MM.1S (cell line): ENCODE data around the gene OSTN.

ENCODE experiments used
- DNase-seq: peaks from one replicate; pipeline ENCODE4 v3.0.0-alpha.2; 2015
- H2AFZ ChIP-seq: fragments of 300-600 bp; sonication (generic); 2 replicates; pipeline ENCODE4 v1.6.0; 2016; ENCODE audit warnings: antibody characterized with exemption, low read length
- H3F3A ChIP-seq: fragments of 300-600 bp; sonication (generic); 2 replicates; pipeline ENCODE4 v1.6.1; 2016; ENCODE audit warnings: mild to moderate bottlenecking, antibody characterized with exemption, low read length, moderate library complexity, mixed read lengths; ENCODE audit not compliant: insufficient read depth
- H3K27ac ChIP-seq: fragments of 300-600 bp; sonication (generic); 2 replicates; pipeline ENCODE4 v1.5.1; 2016; ENCODE audit warnings: mild to moderate bottlenecking, low read length
- H3K27me3 ChIP-seq: fragments of 300-600 bp; sonication (generic); replicated peaks from 2 replicates; pipeline ENCODE4 v1.6.0; 2016; ENCODE audit warnings: low read length; ENCODE audit not compliant: insufficient read depth
- H3K36me3 ChIP-seq: fragments of 300-600 bp; sonication (generic); replicated peaks from 2 replicates; pipeline ENCODE4 v1.6.1; 2016; ENCODE audit warnings: mild to moderate bottlenecking, low read length, mixed read lengths; ENCODE audit not compliant: insufficient read depth
- H3K4me1 ChIP-seq: fragments of 300-600 bp; sonication (generic); 2 replicates; pipeline ENCODE4 v1.6.1; 2016; ENCODE audit warnings: low read length, mixed read lengths
- H3K4me2 ChIP-seq: fragments of 300-600 bp; sonication (generic); 2 replicates; pipeline ENCODE4 v1.6.0; 2016; ENCODE audit warnings: low read depth, low read length
- H3K4me3 ChIP-seq: fragments of 300-600 bp; sonication (generic); 2 replicates; pipeline ENCODE4 v1.5.1; 2016; ENCODE audit warnings: low read length, mixed read lengths
- H3K79me2 ChIP-seq: fragments of 300-600 bp; sonication (generic); 2 replicates; pipeline ENCODE4 v1.6.1; 2016; ENCODE audit warnings: mixed run types, low read length, mixed read lengths
- H3K9ac ChIP-seq: fragments of 300-600 bp; sonication (generic); 2 replicates; pipeline ENCODE4 v1.6.1; 2016; ENCODE audit warnings: low read length, mixed read lengths
- H3K9me2 ChIP-seq: fragments of 300-600 bp; sonication (generic); replicated peaks from 2 replicates; pipeline ENCODE4 v1.6.1; 2016; ENCODE audit warnings: mild to moderate bottlenecking, low read length, mixed read lengths; ENCODE audit not compliant: insufficient read depth
- H3K9me3 ChIP-seq: fragments of 300-600 bp; sonication (generic); replicated peaks from 2 replicates; pipeline ENCODE4 v1.6.1; 2016; ENCODE audit warnings: mild to moderate bottlenecking, low read length, mixed read lengths; ENCODE audit not compliant: insufficient read depth
- H4K20me1 ChIP-seq: fragments of 300-600 bp; sonication (generic); 2 replicates; pipeline ENCODE4 v1.6.1; 2016; ENCODE audit warnings: mild to moderate bottlenecking, low read length, moderate library complexity, mixed read lengths; ENCODE audit not compliant: insufficient read depth
- CTCF ChIP-seq: fragments of 300-600 bp; sonication (generic); IDR thresholded peaks from 2 replicates; pipeline ENCODE4 v1.5.1; 2016; ENCODE audit warnings: antibody characterized with exemption, low read length, mixed read lengths
- EZH2 ChIP-seq: fragments of 300-600 bp; sonication (generic); optimal IDR thresholded peaks from 2 replicates; pipeline ENCODE3; 2017; ENCODE audit warnings: low read depth, mild to moderate bottlenecking, antibody characterized with exemption, low read length, mixed read lengths
- EZH2phosphoT487 ChIP-seq: fragments of 300-600 bp; sonication (generic); IDR thresholded peaks from 2 replicates; pipeline ENCODE4 v1.6.1; 2018; ENCODE audit warnings: antibody characterized with exemption, low read length

OSTN gene

GRCh38 chr3:191197761-191198306 is 1.2 kb upstream of the OSTN start:
- Histone ChIP-seq H3K27me3 (no peaks in the 10 kb centered on the region), H3K4me2 (no peak overlapping the region), H3K4me1 (no peaks in the 10 kb centered on the region), H3K9me3 (no peaks in the 10 kb centered on the region), H3K27ac (no peak overlapping the region), H2AFZ (no peak overlapping the region), H3K9me2 (no peaks in the 10 kb centered on the region), H3K9ac (no peak overlapping the region), H3F3A (no peaks in the 10 kb centered on the region), H3K4me3 (no peak overlapping the region), H4K20me1 (no peaks in the 10 kb centered on the region), H3K36me3 (no peaks in the 10 kb centered on the region), H3K79me2 (no peaks in the 10 kb centered on the region)
- no peak for DNase-seq
- TF ChIP-seq EZH2 (no peak), CTCF (no peak), EZH2phosphoT487 (no peak)

- TF ChIP-seq EZH2 (no peak), CTCF (no peak), EZH2phosphoT487 (no peak)
- H3K27me3 ChIP-seq, result no peaks in the 10 kb centered on the region
- no peak overlapping the region for H3K4me2 ChIP-seq
- no peaks in the 10 kb centered on the region for H3K36me3 ChIP-seq
- H3K9me2 ChIP-seq, result no peaks in the 10 kb centered on the region
- no peaks in the 10 kb centered on the region for H3K9me3 ChIP-seq
- H3K4me3 ChIP-seq, result no peak overlapping the region
- no peaks in the 10 kb centered on the region for H3K79me2 ChIP-seq
- H2AFZ ChIP-seq, result no peak overlapping the region
- DNase-seq, result no peak
- no peak overlapping the region for H3K9ac ChIP-seq
- no peaks in the 10 kb centered on the region for H3F3A ChIP-seq
- H4K20me1 ChIP-seq, result no peaks in the 10 kb centered on the region
- no peaks in the 10 kb centered on the region for H3K4me1 ChIP-seq
- no peak overlapping the region for H3K27ac ChIP-seq
Measured at GRCh38 chr3:191198480-191198879, 561 bp upstream of the OSTN start.

GRCh38 chr3:191210032-191210431 is 11.0 kb downstream of the OSTN start:
- Histone ChIP-seq H3K27ac (no peak overlapping the region), H3K36me3 (no peaks in the 10 kb centered on the region), H3K9ac (no peak overlapping the region), H3K9me2 (no peaks in the 10 kb centered on the region), H3K79me2 (no peaks in the 10 kb centered on the region), H2AFZ (no peak overlapping the region), H3K4me1 (0 out of 2 replicates have a peak, but pooled peaks cover 3% of the 10 kb centered on the region), H3K9me3 (no peaks in the 10 kb centered on the region), H3K4me2 (no peak overlapping the region), H3K4me3 (no peak overlapping the region), H3K27me3 (no peaks in the 10 kb centered on the region), H4K20me1 (no peaks in the 10 kb centered on the region), H3F3A (no peaks in the 10 kb centered on the region)
- DNase-seq, result no peak
- TF ChIP-seq CTCF (no peak), EZH2 (no peak), EZH2phosphoT487 (no peak)
